Renal cortex interstitium (tissue), 11 donors: ENCODE data around the gene LRMDA. TPM values are rescaled to one million over a fixed set of nuclear protein-coding genes. Genes with fewer than 3 reads are reported as not detected.

Experiments
- DNase-seq, 11 donors: peaks; one replicate each; pipeline ENCODE4 v3.0.0-alpha.2; 2013; ENCODE audit warnings: low read depth in 9 of 11, low spot score in 4 of 11; ENCODE audit errors: extremely low read depth in 1 of 11
- polyA plus RNA-seq, 3 donors: library from polyadenylated mRNA; unstranded; fragments of 120-200 nt; gene quantifications; one replicate each; pipeline ENCODE4 v1.2.1, GENCODE V29; 2013; ENCODE audit not compliant: insufficient read length in 3 of 3

LRMDA gene
- polyA plus RNA-seq, 3 donors = 17.1 to 22.3 (median 21.0) TPM

DNA sequence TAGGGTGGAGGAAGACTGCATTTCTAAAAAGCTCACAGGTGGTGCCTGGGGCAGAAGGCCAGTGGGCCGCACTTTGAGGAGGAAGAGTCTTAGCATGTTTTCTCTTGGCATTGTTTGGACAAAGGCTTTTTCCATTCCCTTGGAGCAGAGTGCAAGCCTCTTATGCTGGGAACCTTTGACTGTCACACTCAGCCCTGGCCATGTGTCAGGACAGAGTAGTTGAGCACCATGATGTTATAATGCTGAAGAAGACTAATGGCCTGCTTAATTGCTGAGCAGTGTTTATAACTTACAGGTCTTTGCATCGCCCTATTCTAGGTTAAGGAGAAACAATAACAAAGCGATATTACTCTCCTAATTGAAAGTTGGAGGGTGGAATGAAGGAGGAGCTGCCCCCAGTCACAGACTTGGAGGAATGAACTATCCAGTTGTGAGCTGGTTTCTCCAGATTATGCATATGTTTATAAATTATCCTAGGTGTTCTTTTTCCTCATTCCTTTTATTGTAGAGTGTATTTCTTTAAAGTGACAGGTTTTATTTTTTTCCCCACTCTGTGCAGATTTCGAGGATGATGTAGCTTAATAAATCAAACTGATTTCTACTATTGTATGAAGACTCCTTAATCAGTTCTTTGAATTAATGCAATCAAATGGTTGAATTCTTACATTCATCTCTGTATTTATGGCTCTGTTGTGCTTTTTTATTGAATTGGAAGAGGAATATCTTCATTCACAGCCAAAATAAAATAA is 767.0 kb downstream of the LRMDA start:
- no peak for DNase-seq

DNA sequence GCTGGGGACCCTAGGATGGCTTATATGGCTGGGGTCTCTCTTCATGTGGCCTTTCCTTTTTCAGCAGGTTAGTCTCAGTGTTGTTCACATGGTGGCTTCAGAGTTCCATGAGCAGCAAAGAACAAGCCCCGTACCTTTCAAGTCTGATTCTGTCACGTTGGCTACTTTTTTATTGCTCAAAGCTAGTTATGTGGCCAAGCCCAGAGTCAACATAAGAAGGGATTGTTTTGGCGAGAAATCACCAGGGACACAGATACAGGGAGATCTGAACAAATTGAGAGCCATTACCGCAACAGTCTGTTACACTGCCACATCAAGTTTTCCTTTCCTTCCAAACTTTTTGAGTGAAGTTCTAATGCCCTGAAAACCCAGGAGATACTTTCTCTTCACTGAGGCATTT is 770.5 kb downstream of the LRMDA start:
- no peak for DNase-seq

DNA sequence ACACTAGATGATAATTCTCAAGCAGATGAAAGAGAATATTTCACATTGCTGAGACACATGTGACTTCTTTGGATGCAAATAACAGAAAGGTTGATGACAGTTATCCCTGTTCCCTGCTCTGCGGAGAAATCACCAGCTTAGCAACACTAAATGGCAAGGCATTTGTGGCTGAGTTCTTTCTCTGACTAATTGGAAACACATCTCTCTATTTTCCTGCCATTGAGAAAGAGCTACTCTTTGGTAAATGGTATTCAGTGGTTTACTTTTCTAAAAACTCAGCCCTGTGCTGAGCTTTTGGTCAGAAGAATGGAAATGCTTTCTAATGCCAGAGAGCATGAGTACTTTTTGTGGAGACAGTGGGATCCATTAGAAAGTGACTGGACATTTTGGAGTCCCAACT is 771.4 kb downstream of the LRMDA start:
- no peak for DNase-seq

DNA sequence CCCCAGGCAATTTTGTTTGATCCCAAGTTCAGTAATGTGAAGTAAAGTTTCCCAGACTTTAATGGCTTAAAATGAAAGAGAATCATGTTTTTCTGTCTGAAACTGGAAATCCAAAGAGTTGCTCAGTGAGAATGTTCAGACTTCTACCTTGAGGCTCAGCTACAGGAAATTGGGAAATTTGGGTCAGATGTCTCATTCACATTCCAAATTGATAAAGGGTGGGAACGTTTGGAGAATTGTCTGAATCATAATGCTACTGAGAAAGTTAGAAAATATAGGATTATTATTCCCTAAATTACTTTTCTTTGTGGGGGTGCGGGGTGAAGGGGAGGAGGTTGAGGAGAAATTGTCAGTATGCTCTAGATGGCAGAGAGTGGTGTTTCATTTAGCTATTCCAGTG is 773.9 kb downstream of the LRMDA start:
- DNase-seq = no peak

DNA sequence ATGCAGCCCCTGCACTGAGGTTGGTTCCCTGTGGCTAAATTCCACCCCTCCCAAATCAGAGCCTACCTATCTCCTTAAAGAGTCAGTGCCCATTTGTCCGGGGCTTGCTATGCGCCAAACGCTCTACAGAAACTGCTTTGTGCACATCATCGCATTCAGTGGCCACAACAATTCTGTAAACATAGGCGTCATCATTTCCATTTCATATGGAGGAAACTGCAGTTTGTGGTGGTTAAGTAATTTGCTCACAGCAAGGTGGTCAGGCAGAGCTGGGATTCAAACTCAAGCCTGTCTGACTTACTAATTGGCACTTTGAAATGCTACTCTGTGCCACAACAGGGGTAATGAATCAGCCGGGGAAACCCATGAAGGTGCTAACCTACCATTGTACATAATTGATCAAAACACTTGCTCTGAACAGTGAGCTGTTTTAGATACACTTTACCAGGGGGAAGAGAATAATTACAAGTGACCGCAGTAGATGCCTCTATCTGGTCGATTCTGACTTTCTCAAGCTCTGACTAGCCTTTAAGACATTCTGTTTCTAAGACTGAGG is 775.5 kb downstream of the LRMDA start:
- no peak for DNase-seq

DNA sequence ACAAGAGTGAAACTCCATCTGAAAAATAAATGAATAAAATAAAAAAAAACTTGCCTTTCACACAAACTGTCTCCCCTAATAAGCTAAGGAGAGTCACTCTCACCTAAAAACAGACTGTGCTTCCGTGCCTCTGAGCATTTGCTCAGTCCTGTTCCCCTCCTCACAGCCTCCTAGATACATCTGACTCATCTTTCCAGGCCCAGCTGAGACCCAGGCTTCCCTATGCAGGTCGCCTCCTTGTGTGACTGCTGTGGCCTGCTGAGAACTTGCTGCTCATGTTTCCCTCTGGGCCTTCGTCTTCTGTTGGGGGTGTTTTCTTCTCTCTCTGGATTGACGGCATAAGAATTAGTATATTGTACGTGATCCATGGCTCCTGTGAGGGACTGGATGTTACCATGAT is 777.7 kb downstream of the LRMDA start:
- no peak for DNase-seq

DNA sequence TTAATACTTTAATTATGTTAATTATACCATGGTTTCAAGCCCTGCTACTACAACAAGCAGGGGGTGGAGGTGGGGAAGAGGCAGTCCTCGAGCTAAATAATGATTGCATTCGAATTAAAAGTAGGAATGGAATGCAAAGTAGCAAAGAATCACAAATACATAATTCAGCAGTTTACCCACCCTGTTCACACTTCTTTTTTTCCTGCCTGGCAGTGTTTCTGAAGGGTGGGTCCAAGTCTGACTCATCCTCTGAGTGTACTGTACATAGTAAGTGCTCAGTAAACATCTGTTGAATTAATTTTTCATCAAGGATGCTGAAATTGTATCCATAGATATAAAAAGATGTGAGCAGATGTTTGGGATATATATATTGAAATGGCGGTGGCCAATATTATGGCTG is 778.8 kb downstream of the LRMDA start:
- DNase-seq = no peak

DNA sequence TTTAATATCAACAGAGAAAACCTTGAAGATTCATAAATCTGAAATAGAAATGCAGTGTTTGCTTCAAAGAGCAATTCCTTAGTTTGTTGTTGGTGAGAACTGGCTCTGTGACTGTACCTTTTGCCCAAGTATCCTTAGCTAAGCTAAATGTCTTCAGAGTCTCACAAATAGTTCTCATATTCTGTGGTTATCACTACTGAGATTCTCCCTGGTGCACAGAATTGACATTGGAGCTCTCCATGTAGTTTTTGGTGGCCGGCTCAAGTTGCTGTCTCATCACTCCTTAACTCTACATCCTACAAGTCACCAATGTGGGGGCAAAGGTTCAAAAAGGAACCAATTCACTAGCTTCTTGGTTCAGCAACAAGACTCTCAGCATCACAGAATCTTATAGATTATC is 780.3 kb downstream of the LRMDA start:
- DNase-seq = no peak

DNA sequence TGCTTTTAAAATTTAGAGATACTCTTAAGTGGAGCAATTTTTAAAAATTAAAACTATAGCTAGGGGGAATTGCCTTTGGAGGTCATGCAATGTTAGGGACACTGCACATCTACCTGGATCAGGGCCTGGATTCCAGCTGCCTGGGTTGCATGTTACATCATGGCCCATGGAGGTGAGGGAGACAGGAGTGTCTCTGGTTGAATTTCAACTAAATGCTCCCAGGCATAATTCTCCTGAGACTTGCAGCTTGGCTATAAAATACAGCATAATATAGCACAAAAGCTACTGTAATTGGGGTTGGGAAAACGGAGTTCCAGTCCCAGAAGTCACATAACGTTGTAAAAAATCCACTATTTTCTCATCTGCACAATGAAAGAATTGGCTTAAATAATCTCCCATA is 782.5 kb downstream of the LRMDA start:
- no peak for DNase-seq

DNA sequence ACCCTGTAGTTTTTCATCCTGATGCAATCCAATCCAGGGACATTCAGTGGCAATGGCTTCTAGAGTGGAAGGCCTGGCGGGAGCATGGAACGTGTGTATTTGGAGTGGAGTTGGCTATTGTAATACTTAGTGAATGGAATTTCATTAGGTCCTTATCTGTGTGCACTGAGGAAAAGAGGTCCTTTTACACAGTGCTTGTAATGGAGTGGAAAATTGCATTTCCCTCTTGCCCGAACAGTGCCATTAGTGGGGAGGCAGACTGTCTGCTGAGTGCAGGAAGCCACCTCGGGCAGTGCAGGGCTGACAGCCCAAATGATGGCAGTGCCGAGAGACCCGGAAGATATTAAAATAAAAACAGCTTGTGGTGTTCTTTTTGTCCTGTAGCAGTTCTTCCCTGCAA is 786.6 kb downstream of the LRMDA start:
- DNase-seq = no peak

DNA sequence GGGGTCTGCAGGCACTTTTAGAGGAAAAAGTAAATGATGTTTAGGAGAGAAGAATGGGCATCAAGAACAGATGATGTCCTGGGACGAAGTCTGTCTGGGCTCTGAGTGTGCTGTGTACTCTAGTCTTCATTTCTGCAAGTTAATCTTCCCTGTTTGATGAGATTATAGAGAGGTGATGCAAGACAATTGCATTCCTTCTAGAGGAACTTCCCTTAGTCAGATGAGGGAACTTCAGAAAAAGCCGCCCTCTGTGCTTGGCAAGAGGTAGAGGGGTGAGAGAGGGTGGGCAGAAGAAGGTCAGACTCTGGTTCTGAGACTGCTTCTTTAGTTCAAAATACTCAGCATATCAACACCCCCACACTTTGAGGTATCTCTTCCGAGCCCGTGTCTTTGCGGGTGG is 797.9 kb downstream of the LRMDA start:
- DNase-seq = no peak

DNA sequence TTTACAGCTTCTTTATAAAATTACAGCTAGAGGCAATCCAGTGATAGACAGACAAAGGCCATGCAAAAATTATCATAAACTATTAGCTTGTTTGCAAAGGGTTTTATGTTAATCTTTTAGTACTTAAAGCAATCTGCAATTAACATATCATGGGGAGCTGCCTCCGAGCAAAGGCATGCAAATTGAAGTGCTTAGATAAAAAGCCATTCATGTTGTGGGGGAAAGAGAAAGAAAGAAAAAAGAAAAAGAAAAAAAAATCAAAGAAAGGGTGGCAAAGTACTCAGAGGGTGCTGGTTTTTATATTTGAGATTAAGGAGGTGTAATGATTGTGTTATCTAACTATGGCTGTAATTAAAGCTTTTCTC is 799.5 kb downstream of the LRMDA start:
- DNase-seq = no peak

DNA sequence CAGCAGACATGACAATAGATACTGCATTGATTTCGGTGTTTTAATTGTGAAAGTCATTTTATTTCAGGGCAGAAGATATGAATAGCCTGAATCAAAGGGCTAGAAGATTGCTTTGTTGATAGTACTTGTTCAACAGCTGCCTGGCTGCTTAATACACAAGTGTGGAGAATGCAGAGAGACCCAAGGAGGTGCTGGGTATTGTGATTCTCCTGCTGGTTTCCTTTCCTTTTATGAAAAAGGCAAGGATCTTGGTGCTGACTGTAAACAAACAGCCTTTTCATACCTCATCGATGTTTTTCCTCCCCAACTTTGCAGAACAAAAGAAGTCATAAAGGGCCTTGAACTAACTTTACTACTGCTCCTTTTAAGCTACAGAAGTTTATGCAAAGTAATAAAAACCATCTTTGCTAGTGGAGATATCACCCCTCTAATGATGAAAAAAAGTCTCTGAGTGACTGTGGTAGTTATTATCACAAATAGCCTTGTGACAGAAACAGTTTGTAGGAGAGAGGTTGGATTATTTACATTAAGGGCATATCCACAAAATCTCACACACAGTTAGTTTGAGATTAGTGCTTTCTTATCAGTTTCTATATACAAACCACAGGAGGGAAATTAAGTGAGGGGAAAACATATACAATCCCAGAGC is 800.0 kb downstream of the LRMDA start:
- DNase-seq = no peak

DNA sequence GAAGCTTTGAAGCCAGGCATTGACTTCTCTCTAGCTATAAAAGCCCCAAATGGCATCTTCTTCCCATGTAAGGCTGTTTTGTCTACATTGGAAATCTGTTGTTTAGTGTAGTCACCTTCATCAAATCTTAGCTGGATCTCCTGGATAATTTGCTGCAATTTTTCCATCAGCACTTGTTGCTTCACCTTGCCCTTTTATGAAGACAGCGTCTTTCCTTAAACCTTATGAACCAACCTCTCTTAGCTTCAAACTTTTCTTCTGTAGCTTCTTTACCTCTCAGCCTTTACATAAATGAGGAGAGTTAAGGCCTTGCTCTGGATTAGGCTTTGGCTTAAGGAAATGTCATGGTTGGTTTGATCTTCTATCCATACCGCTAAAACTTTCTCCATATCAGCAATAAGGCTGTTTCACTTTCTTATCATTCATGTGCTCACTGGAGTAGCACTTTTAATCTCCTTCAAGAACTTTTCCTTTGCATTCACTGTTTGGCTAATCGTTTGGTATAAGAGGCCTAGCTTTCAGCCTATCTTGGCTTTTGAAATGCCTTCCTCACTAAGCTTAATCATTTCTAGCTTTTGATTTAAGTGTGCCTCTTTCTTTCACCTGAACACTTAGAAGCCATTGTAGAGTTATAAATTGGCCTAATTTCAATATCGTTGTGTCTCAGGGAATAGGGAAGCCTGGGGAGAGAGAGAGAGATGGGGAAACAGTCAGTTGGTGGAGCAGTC is 803.2 kb downstream of the LRMDA start:
- no peak for DNase-seq

DNA sequence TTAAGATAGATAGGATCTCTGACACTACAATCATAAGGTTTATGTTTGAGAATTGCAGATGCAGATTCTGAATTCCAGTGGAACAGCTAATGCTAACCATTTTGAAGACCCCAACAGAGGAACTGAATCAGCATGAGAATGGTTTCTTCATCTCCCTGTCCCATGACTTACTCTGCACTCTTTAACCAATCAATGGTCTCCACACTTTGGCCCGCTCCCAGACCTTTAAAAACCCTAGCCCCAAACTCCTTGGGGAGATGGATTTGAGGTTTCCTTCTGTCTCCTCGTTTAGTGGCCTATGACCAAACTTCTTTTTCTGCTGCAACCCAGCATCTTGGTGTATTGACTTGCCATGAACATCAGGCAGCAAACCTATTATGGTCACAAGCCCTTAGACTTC is 804.9 kb downstream of the LRMDA start:
- DNase-seq = no peak

DNA sequence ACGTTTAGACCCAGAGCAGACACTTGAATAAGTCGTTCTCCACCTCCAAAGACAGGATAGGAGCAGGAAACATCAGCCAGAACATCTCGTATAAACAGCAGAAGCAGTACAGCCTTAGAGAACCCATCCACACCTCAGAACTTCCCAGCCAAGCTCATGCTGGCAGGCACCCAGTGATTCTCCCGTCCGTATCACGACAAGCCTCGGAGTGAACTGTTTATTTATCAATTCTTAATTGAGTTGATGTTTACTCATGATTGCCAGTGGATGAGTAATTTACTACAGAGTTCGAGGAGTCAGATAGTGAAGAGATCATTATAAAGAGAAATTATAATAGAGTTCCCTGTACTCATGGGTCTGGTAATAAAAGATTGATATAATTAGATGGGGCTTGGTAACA is 811.5 kb downstream of the LRMDA start:
- no peak for DNase-seq

DNA sequence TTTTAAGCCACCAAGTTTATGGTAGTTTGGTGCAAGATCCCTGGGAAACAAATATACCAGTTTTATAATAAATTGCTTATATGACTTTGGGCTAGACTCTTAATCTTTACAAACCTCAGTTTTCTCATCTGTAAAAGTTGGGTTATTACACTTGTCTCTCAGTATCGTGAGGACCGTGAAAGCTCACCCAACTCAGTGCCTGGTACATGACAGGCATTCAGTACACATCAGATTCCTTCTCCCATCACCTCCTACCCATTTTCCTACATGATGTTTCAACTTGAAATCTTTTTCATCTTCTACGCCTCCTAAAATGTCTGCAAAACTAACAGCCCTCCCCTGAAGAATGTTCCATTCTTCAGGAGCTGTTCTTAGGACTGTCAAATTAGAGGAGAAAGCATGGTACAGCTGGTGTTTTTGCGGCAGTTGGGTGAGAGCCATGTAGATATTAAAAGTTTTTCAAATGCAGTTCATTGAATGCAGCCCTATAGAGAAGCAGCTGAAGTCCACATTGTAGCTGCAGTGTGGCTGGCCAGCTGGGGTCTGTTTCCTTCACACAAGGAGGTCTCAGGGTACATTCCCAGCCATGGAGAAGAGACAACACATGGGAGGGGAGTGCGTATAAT is 812.8 kb downstream of the LRMDA start:
- DNase-seq = peak in 9 of 11 donors; percentile 53 to 91 (median 79)

DNA sequence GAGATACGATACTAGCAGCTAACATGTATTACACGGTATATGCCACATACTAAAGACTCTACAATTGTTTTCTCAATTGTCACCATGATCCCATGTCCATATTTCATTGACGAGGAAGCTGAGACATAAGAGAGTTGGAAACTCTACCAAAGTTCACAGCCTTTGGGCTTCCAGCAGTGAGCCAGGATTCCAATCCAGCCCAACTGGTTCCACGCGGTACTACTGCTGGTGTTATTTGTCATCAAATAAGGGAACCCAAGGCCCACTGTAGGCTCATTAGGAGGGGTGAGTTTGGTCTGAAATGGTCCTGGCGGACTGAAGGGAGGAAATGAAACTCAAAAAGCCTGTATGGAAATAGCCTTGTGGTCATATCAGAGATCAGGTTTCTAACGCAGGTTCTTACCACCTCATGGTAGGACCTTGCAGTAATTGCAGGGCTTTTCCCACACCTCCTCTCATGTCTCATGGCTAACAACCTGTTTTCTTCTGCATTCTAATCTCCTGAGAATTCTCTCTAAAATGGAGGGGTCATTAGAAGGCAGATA is 814.6 kb downstream of the LRMDA start:
- no peak for DNase-seq

DNA sequence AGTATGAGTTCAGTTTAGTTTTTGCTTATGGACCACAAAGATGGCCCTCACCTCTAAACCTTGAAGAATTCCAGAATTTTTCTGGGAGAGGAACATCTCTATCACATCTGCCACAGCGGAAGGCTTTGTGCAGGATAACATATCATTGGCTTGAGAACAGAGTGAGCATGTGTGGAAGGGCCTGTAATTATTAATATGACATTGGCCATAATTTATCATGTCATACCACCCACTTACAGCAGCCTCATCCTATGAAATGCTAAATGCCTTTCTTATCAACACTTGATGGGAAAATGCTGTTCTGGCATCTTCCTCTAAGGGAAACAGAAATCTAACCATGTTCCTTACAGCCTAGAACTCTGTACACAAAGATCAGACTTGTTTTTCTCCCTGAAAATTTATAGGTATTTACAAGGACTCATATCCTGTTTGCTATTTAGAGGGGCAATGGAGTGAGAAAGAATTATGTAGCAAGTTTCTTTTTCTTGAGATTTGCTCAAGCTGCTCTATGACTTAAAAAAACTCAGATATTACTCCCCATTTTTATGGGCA is 817.3 kb downstream of the LRMDA start:
- peak in 7 of 11 donors; percentile 52 to 81 (median 67) for DNase-seq
